ENCODE measurements around the gene DLL4.
A peak's percentile ranks its signal among the peaks of the same experiment; 100 is the strongest.

The DLL4 gene

DNA sequence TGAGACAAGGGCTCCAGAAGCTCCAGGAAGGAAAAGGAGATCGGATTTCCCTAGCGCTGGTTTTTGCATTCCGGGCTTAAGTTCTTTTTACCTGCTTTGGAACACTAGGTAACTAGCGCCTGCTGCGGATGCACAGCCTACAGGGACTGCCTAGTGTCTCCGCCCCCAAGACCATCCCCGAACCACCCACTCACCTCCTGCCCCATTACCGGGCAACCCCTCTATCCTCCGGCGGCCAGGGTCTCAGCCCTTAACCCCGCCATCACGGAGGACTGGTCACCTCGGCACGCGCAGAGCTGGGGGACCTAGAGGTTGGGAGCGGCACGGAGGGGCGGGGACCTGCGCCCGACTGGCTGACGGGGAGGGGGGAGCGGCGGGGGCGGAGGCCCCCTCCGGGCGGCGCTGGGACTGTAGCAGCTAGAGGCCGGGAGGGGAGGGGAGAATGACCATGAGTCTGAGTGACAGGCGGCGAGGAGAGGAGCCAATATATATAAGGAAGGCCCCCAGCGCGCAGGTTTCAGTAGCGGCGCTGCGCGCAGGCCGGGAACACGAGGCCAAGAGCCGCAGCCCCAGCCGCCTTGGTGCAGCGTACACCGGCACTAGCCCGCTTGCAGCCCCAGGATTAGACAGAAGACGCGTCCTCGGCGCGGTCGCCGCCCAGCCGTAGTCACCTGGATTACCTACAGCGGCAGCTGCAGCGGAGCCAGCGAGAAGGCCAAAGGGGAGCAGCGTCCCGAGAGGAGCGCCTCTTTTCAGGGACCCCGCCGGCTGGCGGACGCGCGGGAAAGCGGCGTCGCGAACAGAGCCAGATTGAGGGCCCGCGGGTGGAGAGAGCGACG, at the start of gene DLL4:
DLL4 (plus strand) TSS at position 520 of the 839 bp plus-strand sequence. CDS start 329 bp downstream, outside the sequence.
- peak; percentile 62 for DNase-seq

DNA sequence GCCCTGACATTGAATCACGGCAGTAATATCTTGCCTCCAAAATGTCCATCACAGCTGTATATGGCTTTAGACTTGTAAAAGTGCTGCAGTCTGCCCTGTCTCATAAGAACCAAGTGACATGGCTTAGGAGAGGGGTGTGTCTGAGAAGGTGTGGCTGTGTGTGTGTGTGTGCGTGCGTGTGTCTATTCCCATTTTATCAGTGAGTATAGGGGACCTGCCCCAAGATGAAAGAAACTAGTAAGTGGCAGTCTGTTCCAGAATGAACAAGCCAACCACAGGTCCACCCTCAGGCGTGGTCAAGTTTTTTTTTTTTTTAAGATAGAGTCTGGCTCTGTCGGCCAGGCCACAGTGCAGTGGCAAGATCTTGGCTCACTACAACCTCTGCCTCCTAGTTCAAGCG, 49.5 kb upstream of the DLL4 start:
- DNase-seq, result no peak

DNA sequence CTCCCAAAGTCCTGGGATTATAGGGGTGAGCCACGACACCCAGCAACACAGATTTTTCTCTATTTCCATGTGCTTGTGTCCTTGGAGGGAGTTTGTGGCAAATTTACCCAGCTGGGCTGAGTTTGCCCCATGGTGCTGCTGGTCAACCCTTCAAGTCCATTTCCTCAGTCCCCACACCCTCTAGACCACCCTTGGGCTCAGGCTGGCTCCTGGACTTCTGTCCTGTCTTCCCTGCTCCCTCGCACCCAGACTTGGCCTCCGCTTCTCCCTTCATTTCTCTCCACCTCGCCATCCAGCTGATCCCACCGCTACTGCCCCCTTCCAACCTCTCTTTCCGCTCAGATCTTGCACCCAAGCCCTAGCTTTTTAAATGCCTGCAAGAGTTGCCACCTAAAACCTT, 47.8 kb upstream of the DLL4 start:
- no peak for DNase-seq

DNA sequence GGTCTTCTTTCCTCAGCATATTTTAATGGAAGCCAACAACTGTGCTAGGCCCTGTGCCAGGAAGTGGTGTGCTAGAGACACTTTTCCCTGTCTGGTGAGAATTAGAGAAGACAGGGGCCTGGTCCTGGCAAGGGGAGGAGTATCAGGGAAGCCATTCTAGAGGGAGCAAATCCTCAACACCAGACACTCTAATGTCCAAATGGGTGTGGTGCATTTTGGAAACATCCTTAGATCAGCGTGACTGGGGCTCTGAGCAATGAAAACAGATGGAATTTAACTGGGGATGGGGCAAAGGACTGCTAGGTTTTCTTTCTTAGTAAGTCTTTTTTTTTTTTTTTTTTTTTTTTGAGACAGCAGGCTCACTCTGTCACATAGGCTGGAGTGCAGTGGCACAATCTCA, 42.6 kb upstream of the DLL4 start:
- DNase-seq, result no peak

DNA sequence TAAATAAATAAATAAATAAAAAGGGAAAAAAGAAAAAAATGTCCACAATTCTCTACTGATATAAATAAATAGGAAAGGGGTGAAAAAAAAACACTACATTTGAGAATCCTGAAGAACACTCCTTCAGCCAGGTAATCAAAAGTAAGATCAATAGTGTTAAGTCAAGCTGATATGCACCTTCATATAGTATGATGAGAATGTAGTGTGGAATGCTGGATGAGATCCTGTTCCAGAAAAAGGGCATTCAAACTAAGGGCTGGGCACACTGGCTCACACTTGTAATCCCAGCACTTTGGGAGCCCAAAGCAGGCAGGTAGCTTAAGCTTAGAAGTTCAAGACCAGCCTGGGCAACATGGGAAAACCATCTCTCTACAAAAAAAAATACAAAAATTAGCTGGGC, 40.0 kb upstream of the DLL4 start:
- DNase-seq, result no peak

DNA sequence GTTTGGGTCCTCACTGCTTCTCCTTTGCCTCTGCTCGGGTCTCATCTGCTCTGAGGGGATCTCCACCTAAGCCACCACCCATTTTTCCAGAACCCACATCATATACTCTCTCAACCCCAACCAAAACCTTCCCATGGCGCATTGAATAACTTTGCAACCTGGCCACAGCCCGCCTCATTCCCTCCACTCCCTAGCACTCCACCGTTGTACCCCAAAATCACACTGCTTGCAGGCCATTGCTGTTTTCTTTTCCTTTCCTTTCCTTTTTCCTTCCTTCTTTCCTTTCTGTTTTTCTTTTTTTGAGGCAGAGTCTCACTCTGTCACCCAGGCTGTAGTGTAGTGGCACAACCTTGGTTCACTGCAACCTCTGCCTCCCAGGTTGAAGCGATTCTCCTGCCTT, 38.0 kb upstream of the DLL4 start:
- DNase-seq, result no peak

DNA sequence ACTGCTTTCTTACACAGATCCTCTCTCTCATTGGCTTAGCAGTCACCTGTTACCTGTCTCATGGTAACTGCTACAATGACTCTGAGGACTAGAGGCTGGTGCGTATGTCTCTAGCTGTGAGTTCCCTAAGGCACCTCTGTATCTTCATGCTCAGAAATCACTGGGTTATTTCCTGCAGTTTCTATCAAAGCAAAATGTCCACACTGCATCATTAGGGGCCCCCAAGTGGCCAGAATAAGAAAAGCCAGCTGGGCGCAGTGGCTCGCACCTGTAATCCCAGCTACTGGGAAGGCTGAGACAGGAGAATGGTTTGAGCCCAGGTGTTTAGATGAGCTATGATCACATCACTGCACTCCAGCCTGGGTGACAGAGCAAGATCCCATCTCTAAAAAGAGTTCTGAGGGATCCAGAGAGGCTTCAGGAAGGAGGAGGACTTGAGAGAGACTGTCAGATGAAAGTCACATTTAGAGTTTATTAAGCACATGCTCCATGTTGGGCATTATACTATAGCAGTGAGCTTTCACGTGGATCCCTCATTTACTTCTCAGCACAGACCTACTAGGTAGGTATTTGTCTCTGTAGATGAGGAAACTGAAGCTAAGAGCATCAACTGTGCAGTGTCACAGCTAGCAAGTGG, 37.2 kb upstream of the DLL4 start:
- peak; percentile 39 for DNase-seq

DNA sequence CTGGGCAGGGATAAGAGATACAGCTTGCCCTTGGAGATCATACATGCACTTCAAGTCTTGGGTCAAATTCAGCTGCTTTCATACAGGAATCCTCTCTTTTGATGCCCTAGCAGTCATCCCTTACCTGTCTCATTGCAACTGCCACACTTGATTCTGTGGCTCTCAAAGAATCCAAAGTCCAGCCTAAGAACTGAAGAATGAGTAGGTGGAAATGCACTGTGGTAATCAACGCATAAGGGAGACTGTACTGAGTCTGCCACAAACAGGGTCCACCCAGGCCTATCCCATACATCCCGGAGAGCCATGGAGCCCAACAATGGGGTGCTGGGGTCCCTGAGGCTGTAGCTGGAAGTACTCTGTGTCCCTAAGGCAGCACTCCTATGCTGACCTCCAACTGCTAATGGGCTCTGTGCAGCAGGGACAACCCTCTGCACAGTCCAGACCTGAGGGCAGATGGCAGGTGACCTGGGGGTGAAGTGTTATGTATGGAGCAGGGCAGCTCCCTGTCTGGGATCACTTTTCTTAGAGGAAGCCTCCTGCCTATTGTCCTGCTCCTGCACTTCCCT, 36.6 kb upstream of the DLL4 start:
- no peak for DNase-seq

DNA sequence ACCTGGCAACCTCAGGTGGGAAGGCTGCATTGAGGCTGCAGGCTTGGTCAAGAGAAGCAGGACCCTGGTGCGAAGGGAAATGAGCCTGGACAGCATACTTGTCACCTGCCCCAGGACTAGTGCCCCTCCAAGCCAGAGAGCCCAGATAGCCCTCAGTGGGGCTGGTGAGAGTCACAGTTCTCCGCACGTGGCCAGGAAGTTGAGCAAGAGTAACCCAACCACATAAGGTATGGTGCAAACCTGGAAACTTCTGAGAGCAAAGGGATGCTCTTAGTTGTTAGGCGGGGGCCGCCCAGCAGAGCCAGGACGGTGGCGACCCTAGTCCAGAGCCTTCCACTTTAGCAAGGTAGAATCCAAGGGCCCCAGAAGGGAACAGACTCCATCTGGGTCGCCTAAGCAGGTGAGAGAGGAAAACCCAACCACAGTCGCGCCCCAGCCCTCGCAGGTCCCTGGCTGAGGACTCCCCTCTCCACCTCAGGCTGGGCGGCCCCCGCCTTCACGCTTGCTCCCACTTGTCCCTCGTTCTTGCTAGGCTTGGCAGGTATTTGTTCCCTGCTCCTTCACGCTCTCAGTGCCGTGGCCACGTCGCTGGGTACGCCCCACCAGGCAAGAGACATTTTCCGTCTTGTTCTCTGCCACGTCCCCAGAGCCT, 36.0 kb upstream of the DLL4 start:
- no peak for DNase-seq

DNA sequence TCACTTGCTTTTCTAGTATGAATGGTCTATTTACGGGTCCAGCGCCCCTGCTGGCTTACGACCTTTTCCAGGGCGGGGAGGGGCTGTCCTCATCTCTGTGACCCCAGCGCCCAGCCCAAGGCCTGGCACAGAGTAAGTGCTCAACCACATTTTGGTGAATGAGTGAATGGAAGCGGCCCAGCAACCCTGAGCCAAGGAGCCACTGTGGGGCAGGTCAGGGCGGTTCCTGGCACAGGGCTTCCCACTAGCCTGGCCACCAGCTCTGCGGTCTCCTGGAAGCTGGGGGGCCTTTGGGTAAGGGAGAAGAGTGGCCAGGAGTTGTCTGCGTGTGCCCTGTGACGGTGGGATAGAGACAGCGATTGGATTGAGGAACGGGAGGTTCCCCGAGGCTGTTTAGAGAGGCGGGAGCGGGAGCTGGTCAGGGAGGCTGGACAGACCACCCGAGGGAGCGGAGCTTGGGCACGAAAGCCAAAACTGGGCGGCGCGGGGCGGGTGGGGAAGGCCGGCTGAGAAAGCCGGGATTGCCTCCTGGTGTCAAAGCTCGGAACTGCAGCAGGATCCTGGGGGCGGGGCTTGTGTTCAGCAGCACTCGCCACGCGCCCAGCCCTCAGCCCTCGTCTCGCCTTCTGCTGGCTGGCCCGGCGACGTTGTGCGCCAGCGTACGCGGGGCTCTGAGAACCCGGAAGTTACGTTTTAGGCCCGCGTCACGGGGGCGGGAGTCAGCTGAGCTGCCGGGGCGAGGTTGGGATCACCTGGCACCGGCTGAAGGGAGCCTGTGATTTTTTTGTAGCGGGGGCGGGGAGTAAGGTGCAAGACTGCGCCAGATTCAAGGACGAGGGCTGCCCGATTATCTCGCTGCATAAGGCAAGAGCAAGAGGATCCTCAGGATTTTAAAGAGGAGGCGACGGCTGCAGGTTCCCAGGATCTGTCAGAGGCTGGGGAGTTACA, 35.1 kb upstream of the DLL4 start, which contains the start of gene VPS18:
VPS18 (plus strand) TSS at position 718 of the 948 bp plus-strand sequence. CDS start 319 bp downstream, outside the sequence.
- peak; percentile 99 for DNase-seq

DNA sequence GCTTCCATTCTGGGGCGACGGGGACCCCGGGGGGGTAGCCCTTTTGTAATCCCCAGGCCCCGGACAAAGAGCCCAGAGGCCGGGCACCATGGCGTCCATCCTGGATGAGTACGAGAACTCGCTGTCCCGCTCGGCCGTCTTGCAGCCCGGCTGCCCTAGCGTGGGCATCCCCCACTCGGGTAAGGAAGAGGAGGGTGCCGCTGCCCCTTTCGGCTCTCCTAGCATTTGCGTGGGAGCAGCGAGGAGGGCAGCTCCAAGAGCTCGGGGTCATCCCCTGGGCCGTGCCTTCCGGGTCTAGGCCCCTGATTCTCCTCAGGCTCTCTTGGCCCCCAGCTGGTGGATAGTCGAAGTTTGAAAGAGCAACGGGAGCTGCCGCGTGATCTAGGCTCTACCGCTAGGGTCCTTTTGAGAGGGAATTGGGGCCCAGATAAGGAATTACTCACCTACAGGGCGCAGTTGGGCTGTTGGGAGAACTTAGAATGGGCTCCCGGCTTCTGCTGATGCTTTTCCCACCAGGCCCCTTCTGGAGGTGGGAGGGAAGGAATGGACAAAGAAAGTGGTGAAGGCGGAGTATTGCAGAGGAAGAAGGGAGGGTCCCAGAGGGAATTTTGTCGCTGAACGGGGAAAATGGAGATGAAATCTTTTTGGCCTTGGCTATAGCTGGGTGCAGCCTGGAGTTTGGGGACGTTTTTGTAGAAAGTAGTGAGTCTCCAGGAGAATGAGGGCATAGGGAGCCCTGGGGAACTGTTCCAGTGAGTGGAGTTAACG, 34.3 kb upstream of the DLL4 start:
- peak; percentile 74 for DNase-seq

DNA sequence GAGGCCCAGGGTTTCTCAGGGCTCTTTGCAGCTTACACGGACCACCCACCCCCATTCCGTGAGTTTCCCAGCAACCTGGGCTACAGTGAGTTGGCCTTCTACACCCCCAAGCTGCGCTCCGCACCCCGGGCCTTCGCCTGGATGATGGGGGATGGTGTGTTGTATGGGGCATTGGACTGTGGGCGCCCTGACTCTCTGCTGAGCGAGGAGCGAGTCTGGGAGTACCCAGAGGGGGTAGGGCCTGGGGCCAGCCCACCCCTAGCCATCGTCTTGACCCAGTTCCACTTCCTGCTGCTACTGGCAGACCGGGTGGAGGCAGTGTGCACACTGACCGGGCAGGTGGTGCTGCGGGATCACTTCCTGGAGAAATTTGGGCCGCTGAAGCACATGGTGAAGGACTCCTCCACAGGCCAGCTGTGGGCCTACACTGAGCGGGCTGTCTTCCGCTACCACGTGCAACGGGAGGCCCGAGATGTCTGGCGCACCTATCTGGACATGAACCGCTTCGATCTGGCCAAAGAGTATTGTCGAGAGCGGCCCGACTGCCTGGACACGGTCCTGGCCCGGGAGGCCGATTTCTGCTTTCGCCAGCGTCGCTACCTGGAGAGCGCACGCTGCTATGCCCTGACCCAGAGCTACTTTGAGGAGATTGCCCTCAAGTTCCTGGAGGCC, 29.5 kb upstream of the DLL4 start:
- no peak for DNase-seq

DNA sequence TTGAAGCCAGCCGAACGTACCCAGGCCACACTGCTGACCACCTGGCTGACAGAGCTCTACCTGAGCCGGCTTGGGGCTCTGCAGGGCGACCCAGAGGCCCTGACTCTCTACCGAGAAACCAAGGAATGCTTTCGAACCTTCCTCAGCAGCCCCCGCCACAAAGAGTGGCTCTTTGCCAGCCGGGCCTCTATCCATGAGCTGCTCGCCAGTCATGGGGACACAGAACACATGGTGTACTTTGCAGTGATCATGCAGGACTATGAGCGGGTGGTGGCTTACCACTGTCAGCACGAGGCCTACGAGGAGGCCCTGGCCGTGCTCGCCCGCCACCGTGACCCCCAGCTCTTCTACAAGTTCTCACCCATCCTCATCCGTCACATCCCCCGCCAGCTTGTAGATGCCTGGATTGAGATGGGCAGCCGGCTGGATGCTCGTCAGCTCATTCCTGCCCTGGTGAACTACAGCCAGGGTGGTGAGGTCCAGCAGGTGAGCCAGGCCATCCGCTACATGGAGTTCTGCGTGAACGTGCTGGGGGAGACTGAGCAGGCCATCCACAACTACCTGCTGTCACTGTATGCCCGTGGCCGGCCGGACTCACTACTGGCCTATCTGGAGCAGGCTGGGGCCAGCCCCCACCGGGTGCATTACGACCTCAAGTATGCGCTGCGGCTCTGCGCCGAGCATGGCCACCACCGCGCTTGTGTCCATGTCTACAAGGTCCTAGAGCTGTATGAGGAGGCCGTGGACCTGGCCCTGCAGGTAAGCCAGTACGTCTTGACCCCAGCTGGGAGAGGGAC, 28.7 kb upstream of the DLL4 start:
- DNase-seq, result no peak

DNA sequence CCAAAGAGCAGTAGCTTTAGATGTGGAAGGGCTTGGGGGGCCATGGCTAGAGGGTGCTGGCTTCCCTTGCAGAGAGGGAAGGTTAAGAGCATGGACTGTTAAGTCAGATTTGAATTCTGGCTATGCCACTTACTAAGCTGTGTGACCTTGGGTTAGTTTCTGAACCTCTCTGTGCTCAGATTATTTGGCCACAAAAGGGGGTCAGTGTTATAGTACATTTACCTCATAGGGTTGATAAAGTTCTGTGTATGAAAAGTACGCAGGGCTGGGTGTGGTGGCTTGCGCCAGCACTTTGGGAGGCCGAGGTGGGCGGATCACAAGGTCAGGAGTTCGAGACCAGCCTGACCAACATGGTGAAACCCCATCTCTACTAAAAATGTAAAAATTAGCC, 28.1 kb upstream of the DLL4 start:
- no peak for DNase-seq

DNA sequence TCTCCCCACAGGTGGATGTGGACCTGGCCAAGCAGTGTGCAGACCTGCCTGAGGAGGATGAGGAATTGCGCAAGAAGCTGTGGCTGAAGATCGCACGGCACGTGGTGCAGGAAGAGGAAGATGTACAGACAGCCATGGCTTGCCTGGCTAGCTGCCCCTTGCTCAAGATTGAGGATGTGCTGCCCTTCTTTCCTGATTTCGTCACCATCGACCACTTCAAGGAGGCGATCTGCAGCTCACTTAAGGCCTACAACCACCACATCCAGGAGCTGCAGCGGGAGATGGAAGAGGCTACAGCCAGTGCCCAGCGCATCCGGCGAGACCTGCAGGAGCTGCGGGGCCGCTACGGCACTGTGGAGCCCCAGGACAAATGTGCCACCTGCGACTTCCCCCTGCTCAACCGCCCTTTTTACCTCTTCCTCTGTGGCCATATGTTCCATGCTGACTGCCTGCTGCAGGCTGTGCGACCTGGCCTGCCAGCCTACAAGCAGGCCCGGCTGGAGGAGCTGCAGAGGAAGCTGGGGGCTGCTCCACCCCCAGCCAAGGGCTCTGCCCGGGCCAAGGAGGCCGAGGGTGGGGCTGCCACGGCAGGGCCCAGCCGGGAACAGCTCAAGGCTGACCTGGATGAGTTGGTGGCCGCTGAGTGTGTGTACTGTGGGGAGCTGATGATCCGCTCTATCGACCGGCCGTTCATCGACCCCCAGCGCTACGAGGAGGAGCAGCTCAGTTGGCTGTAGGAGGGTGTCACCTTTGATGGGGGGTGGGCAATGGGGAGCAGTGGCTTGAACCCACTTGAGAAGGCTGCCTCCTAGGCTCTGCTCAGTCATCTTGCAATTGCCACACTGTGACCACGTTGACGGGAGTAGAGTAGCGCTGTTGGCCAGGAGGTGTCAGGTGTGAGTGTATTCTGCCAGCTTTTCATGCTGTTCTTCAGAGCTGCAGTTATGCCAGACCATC, 26.3 kb upstream of the DLL4 start:
- DNase-seq, result no peak

DNA sequence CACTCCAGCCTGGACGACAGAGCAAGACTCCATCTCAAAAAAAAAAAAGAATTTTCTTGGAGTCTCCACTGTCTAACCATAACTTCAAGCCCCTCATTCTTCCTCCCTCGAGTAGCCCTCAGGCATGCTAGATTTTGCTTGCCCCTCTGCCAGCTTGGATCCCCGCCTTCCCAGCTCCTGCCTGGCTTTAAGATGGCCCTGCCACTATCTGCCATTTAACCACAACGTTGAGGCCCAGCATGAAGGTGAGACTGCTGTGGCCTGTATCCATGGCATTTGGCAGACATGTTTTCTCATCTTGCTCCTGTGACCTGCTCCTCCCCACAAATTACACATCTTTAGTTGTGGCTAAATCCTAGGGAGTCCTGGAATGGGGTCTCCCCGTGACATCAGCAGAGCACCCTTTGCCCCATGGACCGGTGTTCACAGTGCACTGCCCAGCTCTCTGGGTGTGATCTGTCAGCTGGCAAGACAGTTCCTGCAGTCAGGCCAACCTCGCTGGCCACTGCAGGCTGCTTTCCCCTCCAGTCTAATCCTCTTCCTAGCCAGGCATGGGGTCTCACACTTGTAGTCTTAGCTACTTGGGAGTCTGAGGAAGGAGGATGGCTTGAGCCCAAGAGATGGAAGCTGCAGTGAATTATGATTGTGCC, 24.5 kb upstream of the DLL4 start:
- DNase-seq, result no peak

DNA sequence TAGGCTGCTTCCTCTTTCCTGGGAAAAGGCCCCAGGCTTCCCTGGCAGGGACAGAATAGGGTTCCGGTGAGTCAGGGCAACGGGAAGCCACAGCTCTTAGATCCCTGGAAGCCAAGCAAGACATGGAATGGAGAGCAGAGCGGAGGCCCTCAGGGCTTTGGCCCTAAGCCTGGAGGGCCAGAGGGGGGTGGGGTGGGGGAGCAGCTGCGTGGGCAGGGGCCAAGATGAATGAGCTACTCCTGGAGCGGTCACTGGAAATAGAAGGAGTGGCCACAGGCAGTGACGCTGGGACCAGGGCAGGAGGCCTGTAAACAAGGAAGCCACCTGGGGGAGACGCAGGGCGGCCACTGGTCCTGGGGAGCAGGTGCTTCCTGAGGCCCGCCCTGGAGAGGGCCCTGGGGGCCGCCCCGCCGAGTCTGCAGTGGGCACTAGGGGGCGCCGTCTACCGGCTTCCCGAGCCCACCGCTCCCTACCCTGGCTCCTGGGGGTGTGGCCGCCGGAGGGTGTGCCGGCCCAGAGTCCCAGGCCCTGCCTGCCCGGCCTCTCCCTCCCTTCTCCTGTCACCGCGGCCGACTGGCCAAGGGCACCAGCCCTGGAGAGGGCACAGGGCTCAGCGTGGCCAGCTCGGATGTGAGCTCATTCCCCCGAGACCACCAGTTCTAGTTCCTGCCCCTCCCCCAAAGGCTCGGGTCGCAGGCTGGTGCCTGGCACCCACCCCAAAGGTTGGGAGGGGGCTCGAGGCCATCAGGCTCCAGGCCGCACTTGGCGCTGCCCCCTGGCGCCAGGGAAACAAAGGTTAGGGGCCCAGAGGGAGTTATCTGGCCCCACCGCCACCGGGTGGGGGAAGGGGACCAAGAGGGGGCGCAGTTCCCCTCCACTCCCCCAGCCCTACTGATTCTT, 22.8 kb upstream of the DLL4 start:
- DNase-seq, result peak; percentile 89

Data from stimulated activated CD4-positive, alpha-beta T cell treated with anti-CD3 and anti-CD28 coated beads, Interleukin-15, amount 100 ng/mL, for 24 hours (primary cell).